Measurements from ENCODE around the gene MIEF1.

DNA sequence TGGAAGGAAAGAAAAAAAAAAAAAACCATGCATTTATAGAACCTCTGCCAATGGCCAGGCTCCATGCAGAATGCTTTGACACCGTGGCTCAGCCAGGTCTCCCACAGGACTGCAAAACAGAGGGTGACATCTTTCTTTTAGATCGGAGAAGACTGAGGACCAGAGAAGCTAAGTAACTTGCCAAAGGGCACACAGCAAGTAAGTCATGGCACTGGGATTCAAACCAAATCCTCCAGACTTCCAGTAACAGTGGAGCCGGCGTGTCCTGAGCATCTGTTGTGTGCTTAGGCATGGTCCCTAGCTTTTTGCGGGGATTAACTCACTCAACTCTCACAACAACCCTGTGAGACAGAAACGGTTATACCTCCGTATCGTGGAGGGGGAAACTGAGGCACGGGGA, 24.5 kb upstream of the MIEF1 start:
- TF ChIP-seq, protein P1, sequence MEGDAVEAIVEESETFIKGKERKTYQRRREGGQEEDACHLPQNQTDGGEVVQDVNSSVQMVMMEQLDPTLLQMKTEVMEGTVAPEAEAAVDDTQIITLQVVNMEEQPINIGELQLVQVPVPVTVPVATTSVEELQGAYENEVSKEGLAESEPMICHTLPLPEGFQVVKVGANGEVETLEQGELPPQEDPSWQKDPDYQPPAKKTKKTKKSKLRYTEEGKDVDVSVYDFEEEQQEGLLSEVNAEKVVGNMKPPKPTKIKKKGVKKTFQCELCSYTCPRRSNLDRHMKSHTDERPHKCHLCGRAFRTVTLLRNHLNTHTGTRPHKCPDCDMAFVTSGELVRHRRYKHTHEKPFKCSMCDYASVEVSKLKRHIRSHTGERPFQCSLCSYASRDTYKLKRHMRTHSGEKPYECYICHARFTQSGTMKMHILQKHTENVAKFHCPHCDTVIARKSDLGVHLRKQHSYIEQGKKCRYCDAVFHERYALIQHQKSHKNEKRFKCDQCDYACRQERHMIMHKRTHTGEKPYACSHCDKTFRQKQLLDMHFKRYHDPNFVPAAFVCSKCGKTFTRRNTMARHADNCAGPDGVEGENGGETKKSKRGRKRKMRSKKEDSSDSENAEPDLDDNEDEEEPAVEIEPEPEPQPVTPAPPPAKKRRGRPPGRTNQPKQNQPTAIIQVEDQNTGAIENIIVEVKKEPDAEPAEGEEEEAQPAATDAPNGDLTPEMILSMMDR (IDR thresholded peaks at IDR 0.05) = no peak
- TF ChIP-seq POLR2A (IDR thresholded peaks at IDR 0.05) (no peak), EP300 (IDR thresholded peaks at IDR 0.05) (no peak)

All from suprapubic skin (tissue), 3 donors.